Caco-2 (cell line): ENCODE measurements around the gene SELENOV. TPM values are rescaled to one million over a fixed set of nuclear protein-coding genes. Genes with fewer than 3 reads are reported as not detected.
"Not testable (repeated sequence)": the region's sequence is repeated elsewhere in the genome, so short reads cannot be mapped to it uniquely, and the experiment has no call there.

Experiments
- BruUV-seq: library from RNA; stranded (reverse); fragments of 400-500 nt; replicated peaks from 2 replicates; lab custom pipeline; 2021; lab: Mats Ljungman, UMichigan
- CTCF ChIA-PET: fragments of 300-600 bp; sonication (Branson Sonifier 250); formaldehyde crosslinking; loops from one replicate; lab custom pipeline; 2022; ENCODE audit warnings: antibody characterized with exemption; lab: Charles Lee
- POLR2A ChIA-PET: fragments of 300-600 bp; sonication (Branson Sonifier 250); formaldehyde crosslinking; loops from one replicate; lab custom pipeline; 2022; ENCODE audit warnings: antibody characterized with exemption; lab: Charles Lee
- DNase-seq, 2 experiments: peaks; one replicate each; pipeline versions ENCODE4 v3.0.0 to v3.0.0-alpha.2; 2020 to 2022
- H3K27me3 ChIP-seq: replicated peaks from 2 replicates; pipeline ENCODE4 v1.6.0; 2011; ENCODE audit warnings: low read length; ENCODE audit not compliant: control insufficient read depth, insufficient read depth
- H3K36me3 ChIP-seq: 2 replicates; pipeline ENCODE4 v1.5.1; 2011; ENCODE audit warnings: low read length; ENCODE audit not compliant: control insufficient read depth, insufficient read depth
- H3K4me1 ChIP-seq: fragments of 250-450 bp; sonication (Bioruptor Pico); 2 replicates; pipeline ENCODE4 v1.5.1; 2020; ENCODE audit warnings: mild to moderate bottlenecking
- H3K4me3 ChIP-seq: 2 replicates; pipeline ENCODE4 v1.5.1; 2011; ENCODE audit warnings: low read depth, mild to moderate bottlenecking, control low read depth, low read length
- H3K9me3 ChIP-seq: fragments of 250-450 bp; sonication (Bioruptor Pico); 2 replicates; pipeline ENCODE4 v1.5.1; 2020; ENCODE audit warnings: mild to moderate bottlenecking, moderate library complexity
- H3K27ac Mint-ChIP-seq: one replicate; pipeline ENCODE4 v1.8.0; 2022; ENCODE audit warnings: mixed read lengths; ENCODE audit not compliant: unreplicated experiment
- H3K27me3 Mint-ChIP-seq: one replicate; pipeline ENCODE4 v1.8.0; 2022; ENCODE audit warnings: mixed read lengths; ENCODE audit not compliant: insufficient read depth, unreplicated experiment
- H3K36me3 Mint-ChIP-seq: one replicate; pipeline ENCODE4 v1.8.0; 2022; ENCODE audit warnings: mild to moderate bottlenecking, mixed read lengths; ENCODE audit not compliant: insufficient read depth, unreplicated experiment
- H3K4me1 Mint-ChIP-seq: one replicate; pipeline ENCODE4 v1.8.0; 2022; ENCODE audit warnings: low read depth, mixed read lengths; ENCODE audit not compliant: unreplicated experiment
- H3K4me3 Mint-ChIP-seq: one replicate; pipeline ENCODE4 v1.8.0; 2022; ENCODE audit warnings: mild to moderate bottlenecking, moderate library complexity, mixed read lengths; ENCODE audit not compliant: unreplicated experiment
- H3K9me3 Mint-ChIP-seq: one replicate; pipeline ENCODE4 v1.8.0; 2022; ENCODE audit warnings: mixed read lengths; ENCODE audit not compliant: unreplicated experiment
- CTCF ChIP-seq, 2 experiments: fragments of 200-600 bp in 1 of 2; IDR thresholded peaks; 1 replicate in 1 of 2; 2 replicates in 1 of 2; pipeline versions ENCODE4 v1.5.1 to v1.8.0; 2011 to 2022; ENCODE audit warnings: antibody characterized with exemption in 1 of 2, control low read depth in 1 of 2, inconsistent platforms in 1 of 2, low read depth in 1 of 2, low read length in 1 of 2, mild to moderate bottlenecking in 1 of 2, moderate library complexity in 1 of 2; ENCODE audit not compliant: insufficient read depth in 1 of 2, severe bottlenecking in 1 of 2, unreplicated experiment in 1 of 2
- intact Hi-C: fragments of 100-400 bp; cut with micrococcal nuclease; formaldehyde crosslinking; loops from one replicate; pipeline ENCODE4 v1.10.0; 2022; ENCODE audit not compliant: unreplicated experiment
- total RNA-seq: library from RNA; stranded (reverse); gene quantifications from 2 replicates; pipeline ENCODE4 v1.2.3, GENCODE V29; 2022

The SELENOV gene
- total RNA-seq, 1 experiment from 2014 or later: 1.6 TPM

GRCh38 chr19:39474139-39474620 is 40.8 kb upstream of the SELENOV start:
- Mint-ChIP-seq H3K4me3 (no peak overlapping the region), H3K27me3 (no peaks in the 10 kb centered on the region), H3K9me3 (no peaks in the 10 kb centered on the region), H3K27ac (no peak overlapping the region), H3K36me3 (peaks cover 85% of the 10 kb centered on the region), H3K4me1 (no peaks in the 10 kb centered on the region)
- H3K4me3 ChIP-seq: no peak overlapping the region
- peak; percentile 73 to 88 for DNase-seq
- H3K27me3 ChIP-seq: no peaks in the 10 kb centered on the region
- ChIA-PET POLR2A (interaction anchor here (1.2 kb wide), 1 partner anchor 38 kb away, joined by 6 read pairs; the partner anchor contains the start of gene RPS16), CTCF (interaction anchor here (0.6 to 1.7 kb wide), 11 partner anchors 20 to 198 kb away, joined by 3 to 18 read pairs (median 6); partner anchors contain the start of genes DLL3, EID2B, MED29 and PAF1)
- intact Hi-C loops: loop anchor here (1.0 kb wide), 2 partner anchors 23 to 58 kb away; partner anchors contain the start of gene EID2B
- no peaks in the 10 kb centered on the region for H3K4me1 ChIP-seq
- BruUV-seq: no TSS peak
- H3K36me3 ChIP-seq: peaks cover 17% of the 10 kb centered on the region
- H3K9me3 ChIP-seq: no peaks in the 10 kb centered on the region
- TF ChIP-seq CTCF (IDR thresholded peaks at IDR 0.05; ENCODE audit: insufficient read depth in 1 of 2, low read depth in 1 of 2, low read length in 1 of 2, severe bottlenecking in 1 of 2, unreplicated experiment in 1 of 2): peak; percentile 94 to 98

GRCh38 chr19:39475748-39476147 is 39.2 kb upstream of the SELENOV start:
- Histone ChIP-seq H3K4me1 (no peaks in the 10 kb centered on the region), H3K36me3 (peaks cover 15% of the 10 kb centered on the region), H3K27me3 (no peaks in the 10 kb centered on the region), H3K9me3 (no peaks in the 10 kb centered on the region), H3K4me3 (no peak overlapping the region)
- no peak overlapping the region for H3K4me3 Mint-ChIP-seq
- TF ChIP-seq CTCF (IDR thresholded peaks at IDR 0.05; ENCODE audit: insufficient read depth in 1 of 2, low read depth in 1 of 2, low read length in 1 of 2, severe bottlenecking in 1 of 2, unreplicated experiment in 1 of 2): no peak
- intact Hi-C loops: no loop called here
- no peak overlapping the region for H3K27ac Mint-ChIP-seq
- ChIA-PET CTCF (interaction anchor here (0.6 to 1.6 kb wide), 3 partner anchors 27 to 37 kb away, joined by 3 to 8 read pairs (median 5); partner anchors contain the start of gene SUPT5H), POLR2A (interaction anchor here (0.6 kb wide), 1 partner anchor 15 kb away, joined by 4 read pairs; no protein-coding TSS in a partner anchor)
- no peak for DNase-seq
- no TSS peak for BruUV-seq
- no peaks in the 10 kb centered on the region for H3K9me3 Mint-ChIP-seq
- peaks cover 10% of the 10 kb centered on the region for H3K4me1 Mint-ChIP-seq
- H3K36me3 Mint-ChIP-seq: peaks cover 77% of the 10 kb centered on the region
- no peaks in the 10 kb centered on the region for H3K27me3 Mint-ChIP-seq

DNA sequence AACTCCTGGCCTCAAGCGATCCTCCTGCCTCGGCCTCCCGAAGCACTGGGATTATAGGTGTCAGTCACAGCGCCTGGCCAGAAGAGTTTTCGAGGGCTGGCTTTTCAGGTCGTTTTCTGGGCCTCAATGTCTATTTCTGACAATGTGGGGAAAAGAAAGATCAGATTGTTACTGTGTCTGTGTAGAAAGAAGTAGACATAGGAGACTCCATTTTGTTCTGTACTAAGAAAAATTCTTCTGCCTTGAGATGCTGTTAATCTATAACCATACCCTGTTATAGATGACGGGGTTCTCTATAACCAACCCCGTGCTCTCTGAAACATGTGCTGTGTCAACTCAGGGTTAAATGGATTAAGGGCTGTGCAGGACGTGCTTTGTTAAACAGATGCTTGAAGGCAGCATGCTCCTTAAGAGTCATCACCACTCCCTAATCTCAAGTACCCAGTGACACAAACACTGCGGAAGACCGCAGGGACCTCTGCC is 35.6 kb upstream of the SELENOV start:
- peaks cover 17% of the 10 kb centered on the region for H3K4me1 Mint-ChIP-seq
- BruUV-seq, H3K9me3 ChIP-seq, H3K4me3 ChIP-seq, DNase-seq, H3K27me3 ChIP-seq, H3K4me1 ChIP-seq, H3K9me3 Mint-ChIP-seq, H3K27me3 Mint-ChIP-seq, POLR2A ChIA-PET, intact Hi-C loops, CTCF ChIA-PET: not testable (repeated sequence)
- H3K4me3 Mint-ChIP-seq: peak overlapping the region; percentile 92
- peaks cover 11% of the 10 kb centered on the region for H3K36me3 ChIP-seq
- H3K27ac Mint-ChIP-seq: peak overlapping the region; percentile 1
- H3K36me3 Mint-ChIP-seq: peaks cover 76% of the 10 kb centered on the region
